Lower leg skin (tissue), 3 donors: Measurements from ENCODE around the gene BIRC2.

Experiments
- POLR2A ChIP-seq, 2 donors: fragments of 450-650 bp; IDR thresholded peaks; one replicate each; pipeline ENCODE4 v1.6.1; 2016 to 2017; ENCODE audit warnings: antibody characterized with exemption in 2 of 2, mild to moderate bottlenecking in 1 of 2, moderate library complexity in 1 of 2
- TF ChIP-seq, protein P1 (sequence below), 3 donors: fragments of 450-650 bp; IDR thresholded peaks; one replicate each; pipeline ENCODE4 v1.5.1; 2016; ENCODE audit warnings: antibody characterized with exemption in 3 of 3, mild to moderate bottlenecking in 3 of 3, moderate library complexity in 2 of 3

DNA sequence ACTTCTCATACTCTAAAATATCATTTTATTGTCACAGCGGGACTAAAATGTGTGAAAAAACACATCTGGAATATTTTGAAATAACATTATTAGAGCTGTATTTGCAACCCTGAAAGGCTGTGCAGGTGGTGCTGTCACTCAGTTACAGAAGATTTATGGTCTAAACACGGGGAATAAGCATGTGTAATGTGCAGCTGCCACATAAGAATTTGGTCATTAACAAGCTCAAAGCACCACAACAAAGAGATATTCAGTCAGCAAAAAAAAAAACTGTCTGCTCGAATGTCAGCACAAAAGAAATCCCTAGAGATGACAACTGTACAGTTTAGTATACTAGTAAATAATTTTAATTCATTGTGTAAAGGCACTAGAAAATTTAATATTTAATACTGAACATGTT, 74.2 kb downstream of the BIRC2 start:
- TF ChIP-seq, protein P1, sequence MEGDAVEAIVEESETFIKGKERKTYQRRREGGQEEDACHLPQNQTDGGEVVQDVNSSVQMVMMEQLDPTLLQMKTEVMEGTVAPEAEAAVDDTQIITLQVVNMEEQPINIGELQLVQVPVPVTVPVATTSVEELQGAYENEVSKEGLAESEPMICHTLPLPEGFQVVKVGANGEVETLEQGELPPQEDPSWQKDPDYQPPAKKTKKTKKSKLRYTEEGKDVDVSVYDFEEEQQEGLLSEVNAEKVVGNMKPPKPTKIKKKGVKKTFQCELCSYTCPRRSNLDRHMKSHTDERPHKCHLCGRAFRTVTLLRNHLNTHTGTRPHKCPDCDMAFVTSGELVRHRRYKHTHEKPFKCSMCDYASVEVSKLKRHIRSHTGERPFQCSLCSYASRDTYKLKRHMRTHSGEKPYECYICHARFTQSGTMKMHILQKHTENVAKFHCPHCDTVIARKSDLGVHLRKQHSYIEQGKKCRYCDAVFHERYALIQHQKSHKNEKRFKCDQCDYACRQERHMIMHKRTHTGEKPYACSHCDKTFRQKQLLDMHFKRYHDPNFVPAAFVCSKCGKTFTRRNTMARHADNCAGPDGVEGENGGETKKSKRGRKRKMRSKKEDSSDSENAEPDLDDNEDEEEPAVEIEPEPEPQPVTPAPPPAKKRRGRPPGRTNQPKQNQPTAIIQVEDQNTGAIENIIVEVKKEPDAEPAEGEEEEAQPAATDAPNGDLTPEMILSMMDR (IDR thresholded peaks at IDR 0.05), result no peak
- TF ChIP-seq POLR2A (IDR thresholded peaks at IDR 0.05), result no peak
